Neuronal stem cell (in vitro differentiated cells): ENCODE measurements around the gene ARL16.
A peak's percentile ranks its signal among the peaks of the same experiment; 100 is the strongest.

Experiments
- DNase-seq: peaks from one replicate; pipeline ENCODE4 v3.0.0-alpha.2; 2013; ENCODE audit warnings: low spot score
- H2AFZ ChIP-seq: one replicate; pipeline ENCODE4 v1.6.1; 2013; ENCODE audit warnings: mild to moderate bottlenecking, low read length, inconsistent platforms
- H2AK5ac ChIP-seq: 2 replicates; pipeline ENCODE4 v1.6.1; 2013; ENCODE audit warnings: low read depth, mild to moderate bottlenecking, inconsistent platforms, low read length, moderate library complexity, mixed read lengths
- H2BK120ac ChIP-seq: 2 replicates; pipeline ENCODE4 v1.6.1; 2013; ENCODE audit warnings: low read depth, mild to moderate bottlenecking, inconsistent platforms, low read length, moderate library complexity, mixed read lengths
- H2BK12ac ChIP-seq: one replicate; pipeline ENCODE4 v1.6.1; 2013; ENCODE audit warnings: low read length, inconsistent platforms
- H2BK15ac ChIP-seq: 2 replicates; pipeline ENCODE4 v1.6.1; 2013; ENCODE audit warnings: mild to moderate bottlenecking, low read length, inconsistent platforms, mixed read lengths
- H2BK5ac ChIP-seq: one replicate; pipeline ENCODE4 v1.6.1; 2013; ENCODE audit warnings: inconsistent platforms, mild to moderate bottlenecking, low read length, moderate library complexity
- H3K14ac ChIP-seq: one replicate; pipeline ENCODE4 v1.6.1; 2013; ENCODE audit warnings: low read length, inconsistent platforms
- H3K18ac ChIP-seq: 2 replicates; pipeline ENCODE4 v1.6.1; 2013; ENCODE audit warnings: low read length, inconsistent platforms
- H3K23ac ChIP-seq: 2 replicates; pipeline ENCODE4 v1.6.1; 2013; ENCODE audit warnings: low read depth, mild to moderate bottlenecking, mixed read lengths, low read length, inconsistent platforms; ENCODE audit not compliant: poor library complexity
- H3K27ac ChIP-seq: replicated peaks from 3 replicates; pipeline ENCODE4 v1.5.1; 2013; ENCODE audit warnings: low read length, inconsistent platforms
- H3K27me3 ChIP-seq, 3 experiments: 2 replicates each; pipeline ENCODE4 v1.6.1; 2013; ENCODE audit warnings: low read length in 3 of 3, mild to moderate bottlenecking in 2 of 3, inconsistent platforms in 1 of 3, low read depth in 1 of 3, mixed read lengths in 1 of 3, moderate library complexity in 1 of 3; ENCODE audit not compliant: control insufficient read depth in 3 of 3, insufficient read depth in 3 of 3
- H3K36me3 ChIP-seq, 2 donors: replicated peaks in 1 of 2; 2 replicates each; pipeline ENCODE4 v1.6.1; 2013; ENCODE audit warnings: low read length in 2 of 2; ENCODE audit not compliant: control insufficient read depth in 2 of 2, insufficient read depth in 2 of 2
- H3K4ac ChIP-seq: 2 replicates; pipeline ENCODE4 v1.6.1; 2013; ENCODE audit warnings: inconsistent platforms, mild to moderate bottlenecking, low read length, moderate library complexity
- H3K4me1 ChIP-seq, 2 donors: 1 replicate in 1 of 2; 2 replicates in 1 of 2; pipeline ENCODE4 v1.6.1; 2013; ENCODE audit warnings: low read length in 2 of 2, low read depth in 1 of 2; ENCODE audit not compliant: control insufficient read depth in 2 of 2, insufficient read depth in 1 of 2
- H3K4me2 ChIP-seq: one replicate; pipeline ENCODE4 v1.6.1; 2013; ENCODE audit warnings: mild to moderate bottlenecking, low read length, inconsistent platforms; ENCODE audit not compliant: insufficient read depth, poor library complexity, severe bottlenecking
- H3K4me3 ChIP-seq, 2 donors: 2 replicates each; pipeline ENCODE4 v1.5.1; 2013; ENCODE audit warnings: low read length in 2 of 2, mild to moderate bottlenecking in 2 of 2, inconsistent platforms in 1 of 2, moderate library complexity in 1 of 2
- H3K79me1 ChIP-seq: one replicate; pipeline ENCODE4 v1.6.1; 2013; ENCODE audit warnings: low read depth, mild to moderate bottlenecking, inconsistent platforms, low read length, moderate library complexity
- H3K9ac ChIP-seq: one replicate; pipeline ENCODE4 v1.6.1; 2013; ENCODE audit warnings: mild to moderate bottlenecking, low read depth, low read length, inconsistent platforms; ENCODE audit not compliant: poor library complexity
- H3K9me3 ChIP-seq, 2 donors: replicated peaks in 1 of 2; 2 replicates each; pipeline versions ENCODE3 to v1.6.1; 2013; ENCODE audit warnings: low read length in 2 of 2, mild to moderate bottlenecking in 2 of 2, inconsistent platforms in 1 of 2, low read depth in 1 of 2, mixed read lengths in 1 of 2, moderate library complexity in 1 of 2; ENCODE audit not compliant: control insufficient read depth in 2 of 2, insufficient read depth in 1 of 2
- H4K8ac ChIP-seq: one replicate; pipeline ENCODE4 v1.6.1; 2013; ENCODE audit warnings: low read depth, mild to moderate bottlenecking, inconsistent platforms, low read length, moderate library complexity
- H4K91ac ChIP-seq: one replicate; pipeline ENCODE4 v1.6.1; 2013; ENCODE audit warnings: low read length, low read depth, mild to moderate bottlenecking, inconsistent platforms; ENCODE audit not compliant: poor library complexity
- WGBS, 2 donors: extraction: QIAGEN DNeasy Blood & Tissue Kit; methylation state at CpG; one replicate each; pipeline ENCODE4 v1.1.7; 2013; ENCODE audit warnings: missing lambda C conversion rate in 2 of 2, mixed read lengths in 1 of 2; ENCODE audit not compliant: insufficient read length in 2 of 2, insufficient replicate concordance in 1 of 2; ENCODE audit errors: extremely low coverage in 2 of 2; 5-methylcytosine and 5-hydroxymethylcytosine counted together

Gene ARL16

GRCh38 chr17:81656835-81657234, 26.8 kb downstream of the ARL16 start:
- H4K91ac ChIP-seq: no peak overlapping the region
- H2AFZ ChIP-seq: peak overlapping the region; percentile 0
- H3K4me1 ChIP-seq: peaks cover 4 to 9% of the 10 kb centered on the region in 2 donors
- no peak overlapping the region for H3K14ac ChIP-seq
- H3K4me2 ChIP-seq: no peak overlapping the region
- no peak overlapping the region for H3K23ac ChIP-seq
- peaks cover 2% of the 10 kb centered on the region for H3K79me1 ChIP-seq
- H3K4ac ChIP-seq: no peak overlapping the region
- no peak overlapping the region for H2BK120ac ChIP-seq
- H3K27me3 ChIP-seq: no peaks in the 10 kb centered on the region
- H3K9ac ChIP-seq: no peak overlapping the region
- H3K18ac ChIP-seq: no peak overlapping the region
- H2BK5ac ChIP-seq: no peak overlapping the region
- H4K8ac ChIP-seq: no peak overlapping the region
- H3K36me3 ChIP-seq: no peaks in the 10 kb centered on the region
- no peak overlapping the region for H3K27ac ChIP-seq
- WGBS, 2 donors: no CpG with 5 or more reads among the region's 4 CpGs
- no peaks in the 10 kb centered on the region for H3K9me3 ChIP-seq
- no peak overlapping the region for H2BK12ac ChIP-seq
- H3K4me3 ChIP-seq: no peak overlapping the region
- H2BK15ac ChIP-seq: peak overlapping the region; percentile 24
- DNase-seq: no peak
- H2AK5ac ChIP-seq: peak overlapping the region; percentile 84

DNA sequence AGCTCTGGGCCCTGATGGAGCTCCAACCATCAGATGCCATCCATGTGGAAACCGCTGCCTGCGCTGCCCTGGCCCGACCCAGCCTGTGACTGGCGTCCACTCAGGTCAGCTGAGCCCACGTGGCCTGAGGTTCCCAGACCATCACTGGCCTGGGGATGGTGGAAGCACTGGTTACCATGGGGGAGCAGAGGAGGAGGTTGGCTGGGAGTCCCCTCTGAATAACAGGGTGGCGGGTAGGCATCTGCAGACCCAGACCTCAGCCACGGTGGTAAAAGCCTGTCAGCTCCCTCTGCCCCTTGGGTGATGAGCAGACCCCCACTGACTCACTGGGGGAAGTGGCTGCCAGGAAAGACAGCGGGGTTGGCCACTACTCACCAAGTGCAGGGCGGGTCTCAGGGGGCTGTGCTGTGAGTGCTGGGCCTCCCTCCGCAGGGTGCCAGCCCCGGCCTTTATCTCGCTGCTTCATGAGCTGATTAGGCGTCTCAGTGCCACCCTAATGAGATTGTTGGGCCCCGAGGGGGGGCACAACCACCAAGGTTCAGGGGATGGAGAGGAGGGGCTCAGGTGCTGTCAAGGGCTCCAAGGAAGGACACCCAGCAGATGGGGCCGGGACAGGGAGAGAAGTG, 27.4 kb downstream of the ARL16 start, which contains the start of gene PDE6G:
Gene PDE6G, minus strand, starts transcription at position 425 of the 626 bp plus-strand sequence. CDS start 3,237 bp downstream, outside the sequence.
- Histone ChIP-seq H3K4ac (no peak within 1 kb of the TSS), H3K23ac (peak within 1 kb of the TSS; percentile 5), H3K27me3 (no peaks in the 10 kb centered on the region), H2BK120ac (peak within 1 kb of the TSS; percentile 3), H2AFZ (peak within 1 kb of the TSS; percentile 15), H3K4me1 (peaks cover 5 to 9% of the 10 kb centered on the region in 2 donors), H2AK5ac (peak within 1 kb of the TSS; percentile 84), H4K8ac (no peak within 1 kb of the TSS), H2BK5ac (no peak within 1 kb of the TSS), H3K4me3 (peak within 1 kb of the TSS in 1 of 2 donors; percentile 36), H2BK15ac (peak within 1 kb of the TSS; percentile 24), H3K18ac (peak within 1 kb of the TSS; percentile 48), H3K9me3 (no peaks in the 10 kb centered on the region), H3K27ac (no peak within 1 kb of the TSS), H3K9ac (no peak within 1 kb of the TSS), H2BK12ac (peak within 1 kb of the TSS; percentile 58), H3K36me3 (no peaks in the 10 kb centered on the region), H3K79me1 (peaks cover 2% of the 10 kb centered on the region), H4K91ac (no peak within 1 kb of the TSS), H3K4me2 (no peak within 1 kb of the TSS), H3K14ac (peak within 1 kb of the TSS; percentile 9)
- WGBS, 2 donors: no CpG with 5 or more reads among the region's 15 CpGs
- no peak for DNase-seq

DNA sequence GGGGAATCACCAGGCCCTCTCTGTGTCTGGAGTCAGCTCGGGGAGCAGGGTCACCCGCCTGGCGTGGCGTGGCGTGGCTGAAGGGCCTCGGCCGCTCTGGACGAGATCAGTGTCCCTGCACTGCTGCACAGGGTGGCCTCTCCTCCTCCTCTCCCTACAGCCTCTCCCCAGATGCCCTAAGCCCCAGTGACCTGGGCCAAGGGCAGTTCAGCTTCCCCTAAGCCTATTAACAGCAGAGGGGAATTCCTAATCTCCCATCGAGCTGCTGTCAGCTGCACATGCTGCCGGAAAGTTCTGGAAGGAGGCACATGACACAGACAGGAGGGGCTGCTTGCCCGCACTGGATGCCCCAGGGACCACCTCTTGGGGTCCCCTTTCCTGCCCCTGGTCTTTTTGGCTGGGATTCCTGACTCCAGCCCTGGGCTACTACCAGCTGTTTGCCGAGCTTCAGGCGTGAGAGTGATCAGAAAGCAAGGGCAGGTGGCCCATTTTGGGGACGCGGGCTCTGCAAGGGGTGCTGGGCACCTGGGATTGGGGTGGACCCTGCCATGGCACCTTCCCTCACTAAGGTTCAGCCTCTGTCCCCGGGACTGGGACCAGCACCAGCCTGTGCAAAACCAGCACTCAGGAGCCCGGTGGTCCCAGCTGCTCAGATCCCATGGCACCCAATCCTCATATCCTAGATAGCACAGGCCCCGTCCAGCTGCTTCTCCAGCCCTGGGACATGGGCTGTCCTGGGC, 28.0 kb downstream of the ARL16 start:
- Histone ChIP-seq H3K4ac (no peak overlapping the region), H2AK5ac (no peak overlapping the region), H2BK12ac (no peak overlapping the region), H2AFZ (peak overlapping the region; percentile 15), H2BK120ac (peak overlapping the region; percentile 47), H4K91ac (no peak overlapping the region), H3K23ac (peak overlapping the region; percentile 5), H3K36me3 (no peaks in the 10 kb centered on the region), H3K9me3 (no peaks in the 10 kb centered on the region), H3K18ac (peak overlapping the region; percentile 48), H4K8ac (no peak overlapping the region), H2BK5ac (no peak overlapping the region), H3K27me3 (no peaks in the 10 kb centered on the region), H3K79me1 (peaks cover 2% of the 10 kb centered on the region), H2BK15ac (peak overlapping the region; percentile 64), H3K4me2 (no peak overlapping the region), H3K27ac (no peak overlapping the region), H3K4me3 (no peak overlapping the region), H3K14ac (peak overlapping the region; percentile 9), H3K9ac (no peak overlapping the region), H3K4me1 (peaks cover 5 to 9% of the 10 kb centered on the region in 2 donors)
- WGBS, 2 donors: no CpG with 5 or more reads among the region's 18 CpGs
- DNase-seq: no peak
